IMR-90 (cell line): Measurements from ENCODE around the gene ING2. TPM values are rescaled to one million over a fixed set of nuclear protein-coding genes. Genes with fewer than 3 reads are reported as not detected.
A peak's percentile ranks its signal among the peaks of the same experiment; 100 is the strongest.

Source experiments
- ATAC-seq: fragments of 200-7000 bp; cut with Tn5 transposase; 2 replicates; pipeline ENCODE4 v1.9.1; 2020; ENCODE audit warnings: low read depth, mild to moderate bottlenecking, moderate library complexity
- BruUV-seq: library from RNA; stranded (reverse); fragments of 400-500 nt; replicated peaks from 2 replicates; lab custom pipeline; 2021; lab: Mats Ljungman, UMichigan
- CTCF ChIA-PET: fragments of 300-600 bp; formaldehyde crosslinking; extraction: SDS; loops from one replicate; lab custom pipeline; 2021; ENCODE audit warnings: antibody characterized with exemption; lab: Yijun Ruan, JAX
- POLR2A ChIA-PET: fragments of 300-600 bp; sonication (Branson Sonifier 250); formaldehyde crosslinking; loops from one replicate; lab custom pipeline; 2022; ENCODE audit warnings: antibody characterized with exemption; ENCODE audit not compliant: unreplicated experiment; lab: Charles Lee
- DNase-seq: peaks from one replicate; pipeline ENCODE4 v3.0.0; 2013
- H2AFZ ChIP-seq: replicated peaks from 2 replicates; pipeline ENCODE3; 2013; ENCODE audit warnings: low read length, mild to moderate bottlenecking; ENCODE audit not compliant: poor library complexity
- H2AK5ac ChIP-seq: 2 replicates; pipeline ENCODE4 v1.6.1; 2013; ENCODE audit warnings: low read depth, low read length, inconsistent platforms
- H2AK9ac ChIP-seq: replicated peaks from 2 replicates; pipeline ENCODE3; 2013; ENCODE audit warnings: mild to moderate bottlenecking, low read depth, low read length, moderate library complexity; ENCODE audit not compliant: poor library complexity
- H2BK120ac ChIP-seq: 2 replicates; pipeline ENCODE4 v1.6.1; 2013; ENCODE audit warnings: low read depth, low read length, inconsistent platforms
- H2BK15ac ChIP-seq: 3 replicates; pipeline ENCODE4 v1.6.1; 2013; ENCODE audit warnings: low read depth, low read length, inconsistent platforms
- H2BK20ac ChIP-seq: 2 replicates; pipeline ENCODE4 v1.6.1; 2013; ENCODE audit warnings: low read depth, mild to moderate bottlenecking, inconsistent platforms, low read length, moderate library complexity
- H2BK5ac ChIP-seq: 2 replicates; pipeline ENCODE4 v1.6.1; 2013; ENCODE audit warnings: mild to moderate bottlenecking, low read depth, low read length, inconsistent platforms; ENCODE audit not compliant: poor library complexity, severe bottlenecking
- H3K14ac ChIP-seq: replicated peaks from 2 replicates; pipeline ENCODE4 v1.6.1; 2013; ENCODE audit warnings: low read depth, low read length, inconsistent platforms
- H3K18ac ChIP-seq: 2 replicates; pipeline ENCODE4 v1.6.1; 2013; ENCODE audit warnings: low read depth, low read length, control low read depth
- H3K23ac ChIP-seq: 2 replicates; pipeline ENCODE4 v1.6.1; 2013; ENCODE audit warnings: low read depth, low read length, inconsistent platforms
- H3K27ac ChIP-seq: 2 replicates; pipeline ENCODE4 v1.5.1; 2013; ENCODE audit warnings: mild to moderate bottlenecking, control low read depth, low read length; ENCODE audit not compliant: insufficient read depth
- H3K27me3 ChIP-seq: 2 replicates; pipeline ENCODE4 v1.6.1; 2013; ENCODE audit warnings: low read length; ENCODE audit not compliant: control insufficient read depth, insufficient read depth
- H3K36me3 ChIP-seq: 2 replicates; pipeline ENCODE4 v1.6.1; 2013; ENCODE audit warnings: low read length, mixed read lengths; ENCODE audit not compliant: control insufficient read depth, insufficient read depth
- H3K4ac ChIP-seq: 2 replicates; pipeline ENCODE4 v1.6.1; 2013; ENCODE audit warnings: low read depth, low read length, inconsistent platforms
- H3K4me1 ChIP-seq: 2 replicates; pipeline ENCODE4 v1.6.1; 2013; ENCODE audit warnings: low read length, mixed read lengths; ENCODE audit not compliant: control insufficient read depth, insufficient read depth
- H3K4me2 ChIP-seq: 2 replicates; pipeline ENCODE4 v1.6.1; 2013; ENCODE audit warnings: low read depth, mild to moderate bottlenecking, control low read depth, low read length, moderate library complexity
- H3K4me3 ChIP-seq: 2 replicates; pipeline ENCODE4 v1.5.1; 2013; ENCODE audit warnings: low read depth, mild to moderate bottlenecking, control low read depth, low read length, moderate library complexity; ENCODE audit not compliant: insufficient read depth
- H3K56ac ChIP-seq: 2 replicates; pipeline ENCODE4 v1.6.1; 2013; ENCODE audit warnings: low read length, inconsistent platforms; ENCODE audit not compliant: insufficient read depth; ENCODE audit errors: extremely low read depth
- H3K79me1 ChIP-seq, 2 experiments: 2 replicates each; pipeline ENCODE4 v1.6.1; 2013; ENCODE audit warnings: low read length in 2 of 2, inconsistent platforms in 1 of 2, low read depth in 1 of 2
- H3K9ac ChIP-seq: 2 replicates; pipeline ENCODE4 v1.6.1; 2013; ENCODE audit warnings: low read depth, low read length, control low read depth
- H3K9me1 ChIP-seq: 2 replicates; pipeline ENCODE4 v1.6.1; 2013; ENCODE audit warnings: low read length, inconsistent platforms; ENCODE audit not compliant: insufficient read depth
- H3K9me3 ChIP-seq: 2 replicates; pipeline ENCODE4 v1.6.1; 2013; ENCODE audit warnings: low read length; ENCODE audit not compliant: control insufficient read depth, insufficient read depth
- H4K20me1 ChIP-seq: 2 replicates; pipeline ENCODE4 v1.6.1; 2013; ENCODE audit warnings: low read length, inconsistent platforms; ENCODE audit not compliant: insufficient read depth
- H4K5ac ChIP-seq: 2 replicates; pipeline ENCODE4 v1.6.1; 2013; ENCODE audit warnings: mild to moderate bottlenecking, low read depth, low read length, control low read depth
- H4K8ac ChIP-seq, 2 experiments: 2 replicates each; pipeline ENCODE4 v1.6.1; 2013; ENCODE audit warnings: low read depth in 2 of 2, low read length in 2 of 2, control low read depth in 1 of 2, inconsistent platforms in 1 of 2
- H4K91ac ChIP-seq: 2 replicates; pipeline ENCODE4 v1.6.1; 2013; ENCODE audit warnings: low read depth, low read length, inconsistent platforms; ENCODE audit not compliant: insufficient read depth
- BHLHE40 ChIP-seq: fragments of 150-350 bp; IDR thresholded peaks from 2 replicates; pipeline ENCODE4 v1.6.1; 2016; ENCODE audit warnings: mild to moderate bottlenecking, low read depth, low read length
- CEBPB ChIP-seq: IDR thresholded peaks from 2 replicates; pipeline ENCODE4 v1.6.1; 2012; ENCODE audit warnings: low read depth, low read length, improper control_type of control experiment
- CHD1 ChIP-seq: IDR thresholded peaks from 2 replicates; pipeline ENCODE4 v1.6.1; 2012; ENCODE audit warnings: low read depth, low read length, improper control_type of control experiment
- CTCF ChIP-seq: conservative IDR thresholded peaks from 2 replicates; pipeline ENCODE4 v1.5.1; 2012; ENCODE audit warnings: mild to moderate bottlenecking, low read depth, low read length, improper control_type of control experiment
- ELK1 ChIP-seq: fragments of 150-350 bp; IDR thresholded peaks from 2 replicates; pipeline ENCODE4 v1.6.1; 2016; ENCODE audit warnings: low read depth, mild to moderate bottlenecking, low read length, moderate library complexity, borderline replicate concordance
- FOS ChIP-seq: fragments of 150-350 bp; IDR thresholded peaks from 2 replicates; pipeline ENCODE4 v1.6.1; 2016; ENCODE audit warnings: low read depth, low read length
- MAFK ChIP-seq: IDR thresholded peaks from 2 replicates; pipeline ENCODE4 v1.6.1; 2012; ENCODE audit warnings: low read depth, low read length, improper control_type of control experiment
- MAZ ChIP-seq: IDR thresholded peaks from 2 replicates; pipeline ENCODE4 v1.6.1; 2012; ENCODE audit warnings: low read depth, mild to moderate bottlenecking, low read length, improper control_type of control experiment, moderate library complexity, borderline replicate concordance
- MXI1 ChIP-seq: IDR thresholded peaks from 2 replicates; pipeline ENCODE4 v1.6.1; 2012; ENCODE audit warnings: low read depth, mild to moderate bottlenecking, low read length, moderate library complexity, borderline replicate concordance
- NFE2L2 ChIP-seq: fragments of 150-350 bp; IDR thresholded peaks from 2 replicates; pipeline ENCODE4 v1.6.1; 2016; ENCODE audit warnings: low read depth, mild to moderate bottlenecking, low read length
- POLR2A ChIP-seq: IDR thresholded peaks from 2 replicates; pipeline ENCODE4 v1.6.1; 2012; ENCODE audit warnings: mild to moderate bottlenecking, low read depth, low read length
- RAD21 ChIP-seq: IDR thresholded peaks from 2 replicates; pipeline ENCODE4 v1.6.1; 2012; ENCODE audit warnings: low read length, improper control_type of control experiment
- RCOR1 ChIP-seq: IDR thresholded peaks from 2 replicates; pipeline ENCODE4 v1.6.1; 2012; ENCODE audit warnings: mild to moderate bottlenecking, low read length, improper control_type of control experiment; ENCODE audit not compliant: insufficient replicate concordance
- RFX5 ChIP-seq: IDR thresholded peaks from 2 replicates; pipeline ENCODE4 v1.8.0; 2012; ENCODE audit warnings: low read depth, mild to moderate bottlenecking, low read length, moderate library complexity
- SMC3 ChIP-seq: fragments of 150-350 bp; IDR thresholded peaks from 2 replicates; pipeline ENCODE4 v1.6.1; 2016; ENCODE audit warnings: low read depth, mild to moderate bottlenecking, antibody characterized with exemption, low read length, moderate library complexity
- USF2 ChIP-seq: fragments of 150-350 bp; IDR thresholded peaks from 2 replicates; pipeline ENCODE4 v1.6.1; 2017; ENCODE audit warnings: mild to moderate bottlenecking, antibody characterized with exemption, low read length, low read depth
- WGBS, 2 experiments: methylation state at CpG; one replicate each; pipeline versions ENCODE4 v1.1.5 to v1.1.7; 2013; ENCODE audit warnings: missing lambda C conversion rate in 2 of 2; ENCODE audit not compliant: insufficient read length in 1 of 2; ENCODE audit errors: extremely low coverage in 2 of 2; 5-methylcytosine and 5-hydroxymethylcytosine counted together
- dilution Hi-C: fragments of 300-500 bp; cut with HindIII; formaldehyde crosslinking; loops from one replicate; pipeline ENCODE4 v1.14.3; 2018; ENCODE audit warnings: low sequenced_read_pairs; ENCODE audit not compliant: unreplicated experiment
- in situ Hi-C: fragments of 300-500 bp; cut with MboI; formaldehyde crosslinking; loops from 3 replicates; pipeline ENCODE4 v1.14.3; 2019; ENCODE audit warnings: low sequenced_read_pairs, inconsistent platforms, mixed read lengths
- intact Hi-C: fragments of 100-400 bp; cut with micrococcal nuclease; formaldehyde crosslinking; loops from 2 replicates; pipeline ENCODE4 v1.10.0; 2022
- polyA plus RNA-seq, 3 experiments: library from polyadenylated mRNA; depleted of rRNA; stranded (reverse); fragments of >200 nt; gene quantifications; 2 replicates each; pipeline ENCODE4 v1.2.3, GENCODE V29; 2012; ENCODE audit warnings: low replicate concordance in 1 of 3
- total RNA-seq: library from RNA; depleted of rRNA; stranded (reverse); fragments of >200 nt; gene quantifications from 2 replicates; pipeline ENCODE4 v1.2.3, GENCODE V29; 2012

The ING2 gene
- total and polyA plus RNA-seq, 2 of the 4 experiments (the other 2 are of a cell fraction), result 2.5 to 9.5 TPM

GRCh38 chr4:183515411-183515810 is 10.6 kb downstream of the ING2 start:
- intact Hi-C loops (no loop called here), dilution Hi-C loops (no loop called here), in situ Hi-C loops (no loop called here)
- H2AK9ac ChIP-seq, result no peak overlapping the region
- WGBS, 2 experiments, result no CpG with 5 or more reads among the region's 6 CpGs
- no peak overlapping the region for H3K4me3 ChIP-seq
- H3K9me3 ChIP-seq, result no peaks in the 10 kb centered on the region
- H3K56ac ChIP-seq, result no peak overlapping the region
- no peak for TF ChIP-seq CTCF
- no peak for TF ChIP-seq POLR2A
- TF ChIP-seq RAD21, result no peak
- no peak for TF ChIP-seq MXI1
- TF ChIP-seq RFX5, result no peak
- no peak for TF ChIP-seq SMC3
- no peak for TF ChIP-seq NFE2L2
- TF ChIP-seq ELK1, result no peak
- TF ChIP-seq CEBPB, result no peak
- no peak for TF ChIP-seq RCOR1
- no peak for TF ChIP-seq MAFK
- TF ChIP-seq MAZ, result no peak
- TF ChIP-seq USF2, result no peak
- no peak for TF ChIP-seq CHD1
- no peak for TF ChIP-seq FOS
- no peak for TF ChIP-seq BHLHE40
- ChIA-PET POLR2A (no interaction called here), CTCF (no interaction called here)
- H3K14ac ChIP-seq, result no peak overlapping the region
- DNase-seq (peak; percentile 18), ATAC-seq (no peak)
- H3K27me3 ChIP-seq, result no peaks in the 10 kb centered on the region
- no peak overlapping the region; the same call in 1 of the 2 replicates for H3K18ac ChIP-seq
- H3K9me1 ChIP-seq, result peaks cover 12% of the 10 kb centered on the region; the same call in 1 of the 2 replicates
- no peak overlapping the region for H4K8ac ChIP-seq
- H4K5ac ChIP-seq, result no peak overlapping the region
- H2BK15ac ChIP-seq, result no peak overlapping the region
- H2BK20ac ChIP-seq, result no peak overlapping the region
- H3K4me2 ChIP-seq, result no peak overlapping the region
- peaks cover 12 to 14% of the 10 kb centered on the region in 2 experiments; a peak in 3 of 4 replicates for H3K79me1 ChIP-seq
- H3K27ac ChIP-seq, result no peak overlapping the region
- H2BK5ac ChIP-seq, result no peak overlapping the region
- no peak overlapping the region for H4K91ac ChIP-seq
- H3K4me1 ChIP-seq, result no peaks in the 10 kb centered on the region
- H2AFZ ChIP-seq, result no peak overlapping the region
- no peak overlapping the region for H2AK5ac ChIP-seq
- no peak overlapping the region for H2BK120ac ChIP-seq
- no peak overlapping the region for H3K9ac ChIP-seq
- no TSS peak for BruUV-seq
- H4K20me1 ChIP-seq, result no peaks in the 10 kb centered on the region
- H3K36me3 ChIP-seq, result peaks cover 2% of the 10 kb centered on the region
- no peak overlapping the region for H3K23ac ChIP-seq
- no peak overlapping the region for H3K4ac ChIP-seq
